ENCODE measurements around the gene PRIMA1. TPM values are rescaled to one million over a fixed set of nuclear protein-coding genes. Genes with fewer than 3 reads are reported as not detected.

Gene PRIMA1
- total RNA-seq, 1 donor from 2014 or later, result 7.9 TPM

DNA sequence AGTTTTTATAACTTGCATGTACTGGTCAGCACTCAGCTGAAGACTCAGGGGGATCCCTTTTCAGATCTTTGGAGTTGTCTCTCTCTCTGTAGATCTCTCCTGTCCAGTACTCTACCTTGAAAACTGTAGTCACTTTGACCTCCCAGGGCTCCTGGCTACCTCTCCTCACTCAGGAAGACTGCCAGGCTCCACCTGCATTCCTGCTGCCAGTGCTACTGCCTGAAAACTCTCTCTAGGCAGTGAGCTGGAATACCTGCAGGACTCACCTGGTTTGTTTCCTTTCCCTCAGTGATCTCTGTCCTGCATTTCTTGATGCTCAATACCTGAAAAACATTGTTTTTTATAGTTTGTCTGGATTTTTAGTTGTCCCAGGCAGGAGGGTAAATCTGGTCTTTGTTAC, 87.4 kb downstream of the PRIMA1 start:
- ATAC-seq, result no peak
- intact Hi-C loops (cut with micrococcal nuclease), result no loop called here
- DNase-seq, result no peak

DNA sequence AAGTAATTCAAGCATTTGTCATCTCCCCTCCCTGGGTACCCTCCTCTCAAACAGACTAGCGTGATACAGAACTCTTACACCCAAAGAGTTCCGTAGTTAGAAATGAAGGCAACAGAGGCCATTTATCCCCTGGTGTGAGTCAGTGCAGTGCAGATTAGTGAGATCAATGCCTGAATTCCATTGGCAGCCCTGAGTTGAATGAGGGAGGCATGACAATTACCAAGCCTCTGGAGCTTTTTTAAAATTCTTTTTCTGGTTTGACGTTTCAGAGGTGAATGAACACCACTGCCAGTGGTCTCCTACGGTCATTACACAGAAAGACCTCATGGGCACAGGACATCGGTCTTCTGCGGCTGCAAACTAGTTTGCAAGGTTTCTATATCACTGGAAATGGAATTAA, 94.4 kb downstream of the PRIMA1 start:
- ATAC-seq, result no peak
- intact Hi-C loops (cut with micrococcal nuclease), result no loop called here
- DNase-seq, result no peak

DNA sequence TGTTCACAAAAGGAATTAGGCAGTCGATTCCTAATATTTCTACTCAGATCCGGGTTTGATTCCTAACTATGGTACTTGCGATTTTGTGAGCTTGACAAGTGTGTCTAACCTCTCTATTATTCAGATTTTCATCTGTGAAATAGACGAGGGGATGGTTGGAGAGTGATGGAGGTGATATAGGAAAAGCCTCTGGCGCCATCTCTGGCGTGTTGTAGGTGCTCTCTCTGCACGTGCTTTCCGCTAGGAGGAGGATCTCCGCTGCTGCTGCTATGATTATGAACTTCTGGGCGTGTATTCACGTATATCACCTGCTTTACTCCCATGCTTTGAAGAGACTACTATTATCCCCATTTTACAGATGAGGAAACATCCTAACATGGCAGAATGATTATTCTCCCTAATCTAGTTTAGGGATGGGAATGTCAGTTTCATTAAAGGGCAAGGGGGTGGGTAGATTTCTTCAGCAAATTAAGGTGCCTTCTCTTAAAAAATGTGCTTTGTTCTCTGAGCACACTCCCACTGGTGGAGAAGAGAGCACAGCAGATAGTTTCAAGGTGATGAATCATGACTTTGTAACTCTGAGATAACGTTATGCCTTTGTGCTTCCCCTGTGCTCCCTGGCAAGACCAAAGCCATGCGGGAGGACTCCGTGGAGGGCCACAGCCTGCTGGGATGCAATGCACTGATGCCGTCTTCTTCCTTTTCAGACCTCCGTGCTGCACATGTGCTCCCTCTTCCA, 97.1 kb downstream of the PRIMA1 start:
- DNase-seq (no peak), ATAC-seq (no peak)
- intact Hi-C loops (cut with micrococcal nuclease), result no loop called here

DNA sequence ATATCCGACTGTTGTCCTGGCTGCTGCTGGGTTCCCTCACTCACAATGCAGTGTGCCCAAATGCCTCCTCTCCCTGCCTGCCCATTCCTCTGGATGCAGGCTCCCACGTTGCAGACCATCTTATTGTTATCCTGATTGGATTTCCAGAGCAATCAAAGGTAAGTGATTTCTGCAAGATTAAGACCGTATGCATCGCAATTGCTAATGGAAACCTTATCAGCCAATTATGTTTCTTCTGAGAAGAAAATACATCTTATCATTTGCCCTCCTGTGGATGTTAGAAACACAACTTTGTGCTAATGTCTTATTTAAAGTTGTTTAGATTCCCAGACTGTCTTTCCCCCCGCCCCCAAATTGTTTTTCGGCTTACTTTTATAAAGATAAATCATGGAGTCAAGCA, 98.1 kb downstream of the PRIMA1 start:
- intact Hi-C loops (cut with micrococcal nuclease), result no loop called here
- no peak for ATAC-seq
- no peak for DNase-seq

DNA sequence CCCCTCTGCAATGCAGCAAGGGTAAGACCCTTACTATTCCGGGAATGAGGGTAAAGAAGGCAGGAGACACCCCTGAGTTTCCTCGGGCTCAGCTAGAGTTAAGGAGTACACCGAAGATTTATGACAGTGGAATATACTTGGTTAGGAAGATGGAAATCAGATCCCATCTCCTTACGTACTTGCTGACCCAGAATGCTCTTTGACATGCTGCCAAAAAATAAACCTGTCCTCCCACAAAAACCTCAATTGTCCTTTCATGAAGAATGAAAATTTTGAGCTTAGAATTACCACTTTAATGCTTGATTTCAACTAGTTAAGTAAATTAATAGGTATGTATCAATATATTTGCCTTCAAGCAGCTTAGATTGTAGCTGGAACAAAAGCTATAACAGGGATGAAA, 99.5 kb downstream of the PRIMA1 start:
- no peak for DNase-seq
- no peak for ATAC-seq
- intact Hi-C loops (cut with micrococcal nuclease), result no loop called here

DNA sequence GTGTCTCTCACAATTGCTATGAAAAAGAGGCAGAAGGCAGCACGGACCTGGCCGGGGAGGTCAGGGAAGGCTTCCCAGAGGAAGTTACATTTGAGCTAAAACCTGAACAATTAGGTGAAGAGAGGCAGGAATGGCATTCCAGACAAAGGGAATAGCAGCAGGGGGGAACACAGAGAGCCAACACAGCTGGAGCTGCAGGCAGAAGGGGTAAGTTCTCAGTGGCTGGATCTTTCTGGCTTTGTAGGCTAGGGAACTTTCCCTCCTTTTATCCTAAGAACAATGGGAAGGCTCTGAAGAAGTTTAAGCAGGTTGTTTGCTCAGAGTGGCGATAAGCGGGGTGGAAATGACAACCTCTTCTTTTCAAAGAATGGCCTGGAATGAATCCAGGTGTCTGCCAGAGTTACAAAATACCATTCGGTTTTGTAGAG, 100.0 kb downstream of the PRIMA1 start:
- intact Hi-C loops (cut with micrococcal nuclease), result no loop called here
- DNase-seq (no peak), ATAC-seq (no peak)

DNA sequence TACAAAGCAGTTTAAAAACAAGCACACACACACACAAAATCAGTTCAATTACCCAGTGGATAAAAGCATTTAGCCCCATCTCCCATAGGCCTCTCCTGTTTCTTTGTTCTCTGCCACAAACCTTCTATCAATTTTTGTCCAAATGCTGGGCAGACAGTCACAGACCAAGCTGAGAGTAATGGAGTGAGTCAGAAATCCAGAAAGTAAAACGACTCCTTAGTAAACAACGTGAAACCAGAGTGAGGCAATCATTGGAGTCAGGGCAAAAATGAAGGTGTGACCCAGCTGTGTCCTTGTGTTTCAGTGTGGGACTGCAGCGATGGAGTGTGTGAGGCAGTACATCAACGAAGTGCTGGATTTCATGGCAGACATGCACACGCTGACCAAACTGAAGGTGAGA, 102.0 kb downstream of the PRIMA1 start:
- DNase-seq, result no peak
- intact Hi-C loops (cut with micrococcal nuclease), result no loop called here
- ATAC-seq, result no peak

DNA sequence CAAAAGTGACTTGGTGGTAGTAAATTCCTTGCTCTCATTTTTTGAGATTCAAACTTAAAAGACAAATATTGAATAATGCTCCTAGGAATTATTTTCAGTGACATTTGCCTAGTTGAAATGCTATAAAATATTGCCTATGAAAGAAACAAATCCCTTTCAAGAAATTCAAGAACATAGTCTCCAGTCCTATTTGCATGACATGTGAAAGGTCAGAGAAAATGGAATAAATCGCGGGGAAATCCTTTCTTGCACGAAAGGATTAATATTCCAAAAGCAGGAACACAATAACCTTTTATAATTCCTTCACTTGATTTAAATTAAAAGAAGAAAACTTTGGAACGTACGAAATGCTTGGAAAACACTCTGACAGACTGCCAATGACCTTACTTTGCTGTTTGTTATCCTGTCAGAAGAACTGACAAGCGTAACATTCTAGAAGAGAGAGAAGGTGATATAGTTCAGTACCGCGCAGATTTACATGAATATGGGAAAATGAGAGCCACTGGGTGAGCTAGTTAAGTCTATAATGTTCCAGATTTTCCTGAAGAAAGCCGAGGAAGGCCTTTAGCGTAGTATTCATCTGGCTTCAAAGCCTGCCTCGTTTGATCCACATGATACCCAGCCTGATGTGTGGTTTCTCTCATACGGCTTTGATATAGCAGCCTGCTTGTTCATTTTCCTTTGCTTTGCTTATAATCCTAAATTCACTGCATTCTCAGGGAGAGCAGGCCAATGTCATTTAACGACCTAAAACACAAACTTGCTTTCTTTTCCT, 103.0 kb downstream of the PRIMA1 start:
- no peak for ATAC-seq
- DNase-seq, result no peak
- intact Hi-C loops (cut with micrococcal nuclease), result no loop called here

DNA sequence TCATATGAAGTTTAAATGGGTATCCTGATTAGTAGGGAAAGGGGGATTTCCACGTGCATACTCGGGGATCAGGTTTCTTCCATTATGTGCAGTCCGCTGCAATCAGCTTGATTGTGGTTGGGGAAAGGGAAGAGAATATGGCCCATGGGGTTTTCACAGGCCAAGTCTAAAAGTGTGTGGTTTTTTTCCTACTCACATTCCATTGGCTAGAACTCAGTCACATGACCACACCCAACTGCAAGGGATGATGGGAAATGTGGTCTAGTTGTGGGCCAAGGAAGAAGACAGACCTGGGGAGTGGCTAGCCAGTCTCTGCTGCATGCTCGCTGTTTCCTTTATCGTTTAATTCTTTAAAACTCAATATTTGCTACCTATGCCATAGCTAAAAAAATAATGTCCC, 105.1 kb downstream of the PRIMA1 start:
- DNase-seq (no peak), ATAC-seq (no peak)
- intact Hi-C loops (cut with micrococcal nuclease), result no loop called here

DNA sequence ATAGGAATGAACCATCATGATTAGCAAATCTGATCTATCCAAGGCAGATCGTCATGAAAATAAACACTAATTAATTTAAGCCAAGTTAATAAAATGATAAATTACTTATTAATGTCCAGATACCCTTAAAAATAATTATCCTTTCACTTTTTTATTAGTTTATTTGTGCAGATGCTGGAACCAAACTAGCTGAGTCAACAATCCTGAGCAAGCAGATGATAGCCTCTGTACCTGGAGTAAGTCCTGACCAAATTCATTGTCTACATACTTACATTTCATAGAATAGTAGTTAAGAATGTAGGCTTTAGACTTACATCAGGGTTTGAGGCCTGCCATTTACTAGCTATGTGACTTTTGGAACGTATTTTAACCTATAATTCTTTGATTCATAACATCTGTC, 105.8 kb downstream of the PRIMA1 start:
- no peak for ATAC-seq
- intact Hi-C loops (cut with micrococcal nuclease), result no loop called here

DNA sequence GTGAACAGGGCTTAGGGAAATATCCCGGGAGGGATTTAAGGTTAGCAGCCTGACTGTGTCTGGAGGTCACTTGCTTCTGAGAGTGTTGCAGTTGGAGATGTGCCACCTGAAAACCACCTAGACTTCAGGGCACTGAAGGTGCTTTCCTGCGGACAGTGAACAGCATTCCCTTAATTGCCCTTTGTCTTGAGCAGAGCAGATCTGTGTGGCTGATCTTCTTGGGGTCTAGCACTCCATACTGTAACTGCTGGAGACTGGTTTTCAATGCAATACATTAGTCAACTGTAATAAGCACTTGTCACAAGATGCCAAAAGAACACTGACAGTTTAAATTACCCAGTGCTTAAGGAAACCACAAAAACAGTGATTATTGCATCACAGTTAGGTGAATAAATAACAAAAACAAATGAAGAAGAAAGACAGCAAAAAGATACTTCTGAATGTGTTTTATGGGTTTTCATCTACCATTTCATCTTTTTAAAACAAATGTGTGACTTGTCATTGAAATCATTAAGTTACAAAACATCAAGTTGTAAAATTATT, 111.8 kb downstream of the PRIMA1 start:
- ATAC-seq, result no peak
- intact Hi-C loops (cut with micrococcal nuclease), result no loop called here
- DNase-seq, result no peak

More for the DNA sequence above, 105.8 kb downstream of the PRIMA1 start:
- DNase-seq, result no peak

DNA sequence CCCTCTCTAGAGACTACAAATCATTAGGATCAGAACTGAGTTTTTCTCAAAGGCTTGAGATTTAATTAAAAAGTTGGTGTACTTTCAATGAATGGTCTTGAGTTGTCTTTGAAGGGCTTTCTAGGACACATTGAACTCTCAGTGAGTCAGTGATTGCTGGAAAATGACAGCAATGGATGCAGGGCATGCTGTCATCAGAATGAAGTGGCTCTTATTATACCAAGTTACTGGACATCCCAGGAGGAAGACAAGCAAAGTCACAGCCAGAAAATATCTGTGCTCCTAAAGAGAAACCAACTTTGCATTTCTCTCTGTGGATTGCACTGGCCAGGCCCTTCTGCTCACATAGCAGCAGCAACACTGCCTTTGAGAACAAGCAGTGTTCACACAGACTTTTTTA, 112.6 kb downstream of the PRIMA1 start:
- intact Hi-C loops (cut with micrococcal nuclease), result no loop called here
- DNase-seq (no peak), ATAC-seq (peak; percentile 50)

DNA sequence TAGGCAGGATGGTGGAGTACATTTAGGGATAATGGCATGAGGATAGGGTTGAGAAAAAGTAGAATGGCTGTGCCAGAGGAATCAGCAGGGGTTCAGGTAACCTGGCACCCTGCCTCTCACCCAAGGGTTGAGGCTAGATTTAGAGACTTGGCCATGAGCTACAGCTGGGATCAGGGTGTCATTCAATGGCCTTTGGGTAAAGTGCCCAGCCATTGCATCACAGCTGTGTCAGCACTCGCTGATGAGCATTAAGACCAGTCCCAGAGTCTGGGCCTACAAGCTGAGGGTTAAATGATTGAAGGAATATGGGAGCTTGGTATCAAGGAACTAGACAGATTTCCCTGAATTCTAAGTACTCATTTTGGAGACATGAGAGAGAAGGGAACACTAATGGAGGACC, 113.9 kb downstream of the PRIMA1 start:
- intact Hi-C loops (cut with micrococcal nuclease), result no loop called here

DNA sequence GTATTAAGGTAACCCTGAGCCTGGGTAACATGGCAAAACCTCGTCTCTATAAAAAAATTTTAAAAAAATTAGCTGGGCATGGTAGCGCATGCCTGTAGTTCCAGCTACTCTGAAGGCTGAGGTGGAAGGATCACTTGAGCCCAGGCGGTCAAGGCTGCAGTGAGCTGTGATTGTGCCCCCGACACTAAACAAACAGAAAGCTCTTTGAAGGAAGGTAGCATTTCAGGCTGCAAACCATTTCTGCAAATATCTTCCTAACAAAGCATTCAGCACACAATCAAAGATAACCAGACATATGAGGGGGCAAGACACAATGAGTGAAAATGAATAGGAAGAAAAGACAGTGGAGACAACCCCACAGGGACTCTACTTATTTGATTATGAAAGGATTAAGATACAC, 118.7 kb downstream of the PRIMA1 start:
- intact Hi-C loops (cut with micrococcal nuclease), result no loop called here
- ATAC-seq, result no peak
- DNase-seq, result no peak

More for the DNA sequence above, 113.9 kb downstream of the PRIMA1 start:
- ATAC-seq (no peak), DNase-seq (no peak)

Other genes starting within 250 kb of the PRIMA1 start
- gene FAM181A, start 138.9 kb upstream of the PRIMA1 start, total RNA-seq, result not detected
- gene ASB2, start 188.1 kb upstream of the PRIMA1 start, total RNA-seq, result 268 TPM
- 0.74 TPM for gene CCDC197, start 208.8 kb upstream of the PRIMA1 start, total RNA-seq
- 0.52 TPM for gene OTUB2, start 237.9 kb upstream of the PRIMA1 start, total RNA-seq

Measured in left ventricle myocardium superior (tissue), 1 donor.